HK-2 (cell line): ENCODE results near the gene PLB1.
A peak's percentile ranks its signal among the peaks of the same experiment; 100 is the strongest.

Experiments used
- DNase-seq: peaks from one replicate; pipeline ENCODE4 v3.0.0-alpha.2; 2018; ENCODE audit not compliant: unreplicated experiment

The PLB1 gene

GRCh38 chr2:28565720-28566295 is 69.9 kb downstream of the PLB1 start:
- no peak for DNase-seq

- peak; percentile 90 for DNase-seq
These were observed 70.7 kb downstream of the PLB1 start for GRCh38 chr2:28566521-28567041.

- no peak for DNase-seq
These were observed 71.2 kb downstream of the PLB1 start for GRCh38 chr2:28567061-28567471.

- no peak for DNase-seq
These were observed 72.2 kb downstream of the PLB1 start for GRCh38 chr2:28568036-28568435.

GRCh38 chr2:28568533-28568932 is 72.7 kb downstream of the PLB1 start:
- no peak for DNase-seq

- DNase-seq = no peak
These were observed 74.6 kb downstream of the PLB1 start for GRCh38 chr2:28570431-28570830.

DNA sequence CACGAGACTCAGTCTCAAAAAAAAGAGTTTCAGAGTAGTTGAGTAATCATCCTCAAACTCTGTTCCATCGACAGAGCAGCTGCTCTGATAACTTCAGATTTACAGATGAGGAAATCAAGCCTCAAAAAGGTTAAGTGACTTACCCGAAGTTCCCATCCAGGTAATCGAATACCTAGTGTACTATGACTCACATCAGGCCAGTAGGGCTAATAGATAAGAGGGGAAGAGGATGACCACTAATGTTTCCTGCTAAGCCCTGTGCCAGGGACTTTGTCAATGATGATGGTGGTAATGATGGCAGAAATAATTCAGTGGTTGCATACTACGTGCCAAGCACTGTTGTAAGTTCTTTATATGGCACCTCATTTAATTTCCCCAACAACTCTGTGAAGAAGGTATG is 80.9 kb downstream of the PLB1 start:
- no peak for DNase-seq

GRCh38 chr2:28577791-28578680 is 82.2 kb downstream of the PLB1 start:
- DNase-seq = no peak

GRCh38 chr2:28578774-28579173 is 82.9 kb downstream of the PLB1 start:
- DNase-seq = no peak

- DNase-seq = no peak
These were observed 83.7 kb downstream of the PLB1 start for GRCh38 chr2:28579606-28580005.

- DNase-seq = no peak
These were observed 84.2 kb downstream of the PLB1 start for GRCh38 chr2:28580078-28580477.

- no peak for DNase-seq
These were observed 85.5 kb downstream of the PLB1 start for GRCh38 chr2:28581312-28581711.

DNA sequence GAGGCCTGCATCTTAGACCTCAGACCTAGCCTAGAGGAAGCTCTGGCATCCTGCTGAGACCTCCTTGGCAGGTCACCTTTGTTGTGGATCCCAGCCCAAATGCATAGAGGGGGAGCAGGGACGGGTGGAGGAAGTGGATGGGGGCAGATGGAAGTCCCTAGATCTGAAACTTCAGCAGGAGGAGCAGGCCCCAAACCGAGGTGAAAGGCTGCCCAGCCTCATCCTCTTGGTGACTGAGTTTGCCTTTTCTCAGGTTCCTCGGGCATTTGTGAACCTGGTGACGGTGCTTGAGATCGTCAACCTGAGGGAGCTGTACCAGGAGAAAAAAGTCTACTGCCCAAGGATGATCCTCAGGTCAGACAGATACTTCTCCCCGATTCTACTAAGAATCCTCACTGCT is 86.3 kb downstream of the PLB1 start:
- no peak for DNase-seq

- no peak for DNase-seq
These were observed 86.7 kb downstream of the PLB1 start for GRCh38 chr2:28582595-28582994.

DNA sequence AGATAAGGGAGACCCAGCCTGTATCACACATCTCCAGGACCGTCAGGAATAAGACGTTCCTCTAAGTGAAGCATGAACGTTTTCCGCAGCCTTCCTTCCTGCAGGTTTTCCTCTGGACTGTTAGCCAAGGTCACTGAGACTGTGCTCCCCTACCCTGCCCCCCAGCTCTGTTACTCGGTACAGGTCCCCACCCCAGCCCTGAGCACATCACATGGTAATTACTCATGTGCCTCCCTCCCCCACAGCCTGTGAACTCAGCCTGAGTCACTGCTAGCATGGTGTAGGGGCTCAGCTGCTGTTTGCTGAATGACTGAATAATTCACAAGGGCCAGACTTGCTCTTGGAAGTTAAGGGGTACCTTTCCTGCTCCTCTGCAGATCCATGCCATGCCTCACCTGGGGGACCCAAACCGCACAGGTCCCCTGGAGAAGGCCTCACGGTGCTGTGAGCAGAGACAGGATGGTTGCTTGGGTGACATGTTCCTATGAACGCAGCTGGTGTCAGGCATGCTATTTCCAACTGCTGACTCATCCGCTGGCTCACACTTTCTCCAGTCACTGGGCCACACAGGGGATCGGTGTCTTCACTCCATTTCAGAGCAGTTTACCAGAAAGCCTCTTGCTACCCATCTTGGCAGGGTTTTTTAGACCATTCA is 88.2 kb downstream of the PLB1 start:
- DNase-seq = peak; percentile 93

- no peak for DNase-seq
These were observed 91.0 kb downstream of the PLB1 start for GRCh38 chr2:28586867-28587266.

- DNase-seq = no peak
These were observed 91.8 kb downstream of the PLB1 start for GRCh38 chr2:28587526-28588291.

DNA sequence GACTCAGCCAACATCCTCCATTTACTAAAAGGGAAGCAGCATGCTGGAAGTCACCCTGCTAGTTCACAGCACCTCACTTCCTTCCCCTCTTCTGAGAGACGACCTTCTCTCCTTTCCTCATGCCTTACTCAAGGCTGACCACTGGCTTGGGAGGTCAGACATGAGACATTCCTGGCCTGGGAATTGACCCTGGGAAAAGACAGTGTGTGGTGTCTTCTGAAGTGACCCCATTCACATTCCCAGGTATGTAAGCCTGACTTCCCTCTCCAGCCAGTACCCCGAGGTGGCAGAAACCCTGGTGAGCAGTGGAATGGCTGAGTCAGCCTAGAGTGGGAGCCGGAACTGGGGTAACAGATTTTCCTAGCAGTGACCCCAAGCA is 92.4 kb downstream of the PLB1 start:
- no peak for DNase-seq

- DNase-seq = no peak
These were observed 94.0 kb downstream of the PLB1 start for GRCh38 chr2:28589746-28590463.

DNA sequence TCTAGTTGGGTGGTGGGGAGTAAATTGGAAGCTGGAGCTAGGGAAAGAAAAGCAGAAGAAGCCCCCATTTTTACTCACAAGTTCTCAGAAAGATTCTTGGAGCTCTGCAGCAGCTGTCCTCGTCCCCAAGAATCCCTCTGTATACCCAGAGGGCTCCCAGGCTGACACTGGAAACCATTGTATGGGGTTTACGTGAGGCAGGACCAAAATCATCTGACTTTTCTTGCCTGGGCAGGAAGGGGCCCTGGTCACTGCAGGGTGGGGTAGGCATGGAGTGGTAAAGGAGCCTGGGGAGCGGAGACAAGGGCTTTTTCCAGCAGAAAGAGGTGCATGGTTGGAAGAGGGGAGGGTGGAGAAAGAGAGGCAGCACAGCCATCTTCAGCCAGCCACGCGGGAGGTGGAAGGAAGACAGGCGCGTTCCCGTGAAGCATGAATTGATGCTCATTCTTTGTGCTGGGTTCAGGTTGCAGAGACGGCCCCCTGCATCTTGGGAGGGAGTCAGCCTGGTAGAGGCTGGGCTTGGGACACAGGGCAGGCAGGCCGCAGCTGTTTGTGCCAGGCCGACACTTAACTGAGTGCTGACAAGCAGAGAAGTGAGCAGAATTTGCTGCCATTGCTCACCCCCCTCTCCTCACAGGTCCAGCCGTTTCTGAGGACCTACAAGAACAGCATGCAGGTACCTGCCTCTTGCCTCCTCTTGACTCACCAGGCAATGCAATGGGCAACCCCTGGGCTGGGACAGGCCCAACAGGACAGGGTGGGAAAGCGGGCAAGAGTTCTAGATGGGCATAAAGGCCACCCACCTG is 94.8 kb downstream of the PLB1 start:
- no peak for DNase-seq
